HFF-Myc (cell line): Measurements from ENCODE around the gene MRAP.

Source experiments
- DNase-seq: peaks from one replicate; pipeline ENCODE4 v3.0.0-alpha.2; 2011; ENCODE audit warnings: low read depth; ENCODE audit errors: extremely low read depth
- H3K4me3 ChIP-seq: replicated peaks from 2 replicates; pipeline ENCODE4 v1.5.1; 2011; ENCODE audit warnings: low read depth, mild to moderate bottlenecking, control low read depth, low read length
- CTCF ChIP-seq: IDR thresholded peaks from 2 replicates; pipeline ENCODE4 v1.5.1; 2012; ENCODE audit warnings: mild to moderate bottlenecking, low read depth, low read length, control low read depth; ENCODE audit errors: missing control alignments

MRAP gene

GRCh38 chr21:32329331-32329730 is 30.7 kb downstream of the MRAP start:
- no peak for TF ChIP-seq CTCF
- H3K4me3 ChIP-seq: no peak overlapping the region
- DNase-seq: no peak

- no peak for DNase-seq
- no peak overlapping the region for H3K4me3 ChIP-seq
- TF ChIP-seq CTCF: no peak
Observed at GRCh38 chr21:32329776-32330175, 31.1 kb downstream of the MRAP start.

- TF ChIP-seq CTCF: no peak
- no peak overlapping the region for H3K4me3 ChIP-seq
- no peak for DNase-seq
Observed at GRCh38 chr21:32330784-32331311, 32.2 kb downstream of the MRAP start.

GRCh38 chr21:32331444-32332305 is 33.0 kb downstream of the MRAP start:
- no peak for DNase-seq
- no peak overlapping the region for H3K4me3 ChIP-seq
- no peak for TF ChIP-seq CTCF

- TF ChIP-seq CTCF: no peak
- DNase-seq: no peak
- no peak overlapping the region for H3K4me3 ChIP-seq
Observed at GRCh38 chr21:32332463-32332951, 33.9 kb downstream of the MRAP start.

- H3K4me3 ChIP-seq: no peak overlapping the region
- DNase-seq: no peak
- no peak for TF ChIP-seq CTCF
Observed at GRCh38 chr21:32333953-32334673, 35.5 kb downstream of the MRAP start.
